ENCODE results near the gene ALPP. TPM values are rescaled to one million over a fixed set of nuclear protein-coding genes. Genes with fewer than 3 reads are reported as not detected.

The ALPP gene
- total and polyA plus RNA-seq, 4 donors = 7.0 to 25.8 (median 11.5) TPM

GRCh38 chr2:232419245-232420072, 40.9 kb downstream of the ALPP start:
- Histone ChIP-seq H3K4me3 (no peak overlapping the region), H3K9me3 (ENCODE audit: control insufficient read depth in 4 of 4, insufficient read depth in 3 of 4, low read length in 3 of 4) (peaks cover 0 to 15% (median 2%) of the 10 kb centered on the region in 4 donors), H3K9ac (ENCODE audit: insufficient read depth in 1 of 2, low read length in 2 of 2) (no peak overlapping the region), H3K4me1 (ENCODE audit: control insufficient read depth in 5 of 5, insufficient read depth in 5 of 5, low read length in 5 of 5) (peaks cover 0 to 11% (median 0%) of the 10 kb centered on the region in 5 donors), H3K27ac (ENCODE audit: low read depth in 1 of 2, low read length in 1 of 2) (no peak overlapping the region), H3K27me3 (ENCODE audit: control insufficient read depth in 3 of 3, insufficient read depth in 3 of 3, low read length in 2 of 3) (peaks cover 14 to 65% (median 42%) of the 10 kb centered on the region in 3 donors), H3K36me3 (ENCODE audit: control insufficient read depth in 4 of 4, insufficient read depth in 4 of 4, low read length in 4 of 4) (no peaks in the 10 kb centered on the region)
- WGBS, 2 donors = 6 to 9% methylated on average over 77 to 79 of the region's 79 CpGs
- no peak for ATAC-seq (ENCODE audit: insufficient read depth, low FRiP score)
- no peak for DNase-seq
- no peak for TF ChIP-seq CTCF (IDR thresholded peaks at IDR 0.05; ENCODE audit: control extremely low read depth, extremely low read depth)

DNA sequence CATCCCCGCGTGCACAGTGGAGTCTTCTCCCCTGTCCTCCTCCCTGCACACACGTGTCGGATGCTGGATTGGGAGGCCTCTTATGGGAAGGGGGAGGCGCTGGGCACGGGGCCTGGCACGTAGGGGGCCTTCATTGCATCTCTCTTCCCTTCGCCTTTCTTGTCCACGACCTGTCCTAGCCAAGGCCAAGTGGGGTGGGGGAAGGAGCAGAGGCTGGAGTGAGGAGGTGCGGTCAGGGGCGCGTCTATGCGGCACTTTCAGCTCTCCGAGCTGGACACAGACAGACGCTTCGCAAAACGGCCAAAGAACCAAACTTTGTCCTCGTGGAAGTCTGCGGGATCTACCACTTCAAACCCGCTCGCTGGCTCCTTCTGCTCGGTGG, 41.5 kb downstream of the ALPP start:
- WGBS, 2 donors = 11 to 20% methylated on average over 22 of the region's 22 CpGs
- TF ChIP-seq CTCF (IDR thresholded peaks at IDR 0.05; ENCODE audit: control extremely low read depth, extremely low read depth) = no peak
- H3K4me3 ChIP-seq = no peak overlapping the region
- H3K27me3 ChIP-seq (ENCODE audit: control insufficient read depth in 3 of 3, insufficient read depth in 3 of 3, low read length in 2 of 3) = peaks cover 14 to 68% (median 42%) of the 10 kb centered on the region in 3 donors
- DNase-seq = no peak
- no peak overlapping the region for H3K9ac ChIP-seq (ENCODE audit: insufficient read depth in 1 of 2, low read length in 2 of 2)
- no peaks in the 10 kb centered on the region for H3K36me3 ChIP-seq (ENCODE audit: control insufficient read depth in 4 of 4, insufficient read depth in 4 of 4, low read length in 4 of 4)
- ATAC-seq (ENCODE audit: insufficient read depth, low FRiP score) = no peak
- peaks cover 0 to 15% (median 2%) of the 10 kb centered on the region in 4 donors for H3K9me3 ChIP-seq (ENCODE audit: control insufficient read depth in 4 of 4, insufficient read depth in 3 of 4, low read length in 3 of 4)
- H3K27ac ChIP-seq (ENCODE audit: low read depth in 1 of 2, low read length in 1 of 2) = no peak overlapping the region
- H3K4me1 ChIP-seq (ENCODE audit: control insufficient read depth in 5 of 5, insufficient read depth in 5 of 5, low read length in 5 of 5) = peaks cover 0 to 11% (median 0%) of the 10 kb centered on the region in 5 donors

- H3K36me3 ChIP-seq (ENCODE audit: control insufficient read depth in 4 of 4, insufficient read depth in 4 of 4, low read length in 4 of 4) = no peaks in the 10 kb centered on the region
- DNase-seq (peak; percentile 27 to 46 (median 43)), ATAC-seq (ENCODE audit: insufficient read depth, low FRiP score) (no peak)
- peaks cover 14 to 68% (median 42%) of the 10 kb centered on the region in 3 donors for H3K27me3 ChIP-seq (ENCODE audit: control insufficient read depth in 3 of 3, insufficient read depth in 3 of 3, low read length in 2 of 3)
- WGBS, 2 donors = 2 to 3% methylated on average over 62 to 79 of the region's 79 CpGs
- H3K9ac ChIP-seq (ENCODE audit: insufficient read depth in 1 of 2, low read length in 2 of 2) = no peak overlapping the region
- H3K9me3 ChIP-seq (ENCODE audit: control insufficient read depth in 4 of 4, insufficient read depth in 3 of 4, low read length in 3 of 4) = peaks cover 0 to 15% (median 2%) of the 10 kb centered on the region in 4 donors
- H3K4me1 ChIP-seq (ENCODE audit: control insufficient read depth in 5 of 5, insufficient read depth in 5 of 5, low read length in 5 of 5) = peaks cover 0 to 11% (median 0%) of the 10 kb centered on the region in 5 donors
- H3K27ac ChIP-seq (ENCODE audit: low read depth in 1 of 2, low read length in 1 of 2) = no peak overlapping the region
- TF ChIP-seq CTCF (IDR thresholded peaks at IDR 0.05; ENCODE audit: control extremely low read depth, extremely low read depth) = no peak
- no peak overlapping the region for H3K4me3 ChIP-seq
Observed at GRCh38 chr2:232420463-232421188, 42.1 kb downstream of the ALPP start.

All from lung (tissue), 12 donors.